Suprapubic skin (tissue), 3 donors: Measurements from ENCODE around the gene SP100.

Experiments used
- POLR2A ChIP-seq, 2 donors: fragments of 450-650 bp; IDR thresholded peaks; one replicate each; pipeline ENCODE4 v1.6.1; 2017; ENCODE audit warnings: antibody characterized with exemption in 2 of 2, mild to moderate bottlenecking in 2 of 2, moderate library complexity in 2 of 2
- TF ChIP-seq, protein P1 (sequence below), 2 donors: fragments of 200-600 bp in 1 of 2; fragments of 450-650 bp in 1 of 2; sonication (generic) in 1 of 2; IDR thresholded peaks; one replicate each; pipeline ENCODE4 v1.5.1; 2016 to 2019; ENCODE audit warnings: antibody characterized with exemption in 2 of 2, mild to moderate bottlenecking in 1 of 2, moderate library complexity in 1 of 2

DNA sequence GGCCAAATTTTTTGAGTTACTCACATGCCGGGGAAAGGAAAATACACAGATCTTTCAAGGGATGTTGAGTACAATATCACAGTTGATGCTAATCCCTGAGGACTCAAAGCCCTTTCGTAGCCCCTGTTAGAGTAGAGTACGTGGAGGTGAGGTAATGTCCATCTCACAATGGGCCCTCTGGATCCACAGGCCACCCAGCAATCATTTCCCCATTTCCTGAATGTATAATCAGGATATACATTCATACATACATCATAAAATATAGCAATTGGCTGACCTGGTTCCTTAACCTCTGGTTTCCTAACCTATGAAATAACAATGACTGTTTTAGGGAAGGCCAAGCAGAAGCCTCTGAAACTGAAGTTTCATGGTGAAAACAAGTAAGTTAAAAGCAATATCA is 10.2 kb upstream of the SP100 start:
- TF ChIP-seq, protein P1, sequence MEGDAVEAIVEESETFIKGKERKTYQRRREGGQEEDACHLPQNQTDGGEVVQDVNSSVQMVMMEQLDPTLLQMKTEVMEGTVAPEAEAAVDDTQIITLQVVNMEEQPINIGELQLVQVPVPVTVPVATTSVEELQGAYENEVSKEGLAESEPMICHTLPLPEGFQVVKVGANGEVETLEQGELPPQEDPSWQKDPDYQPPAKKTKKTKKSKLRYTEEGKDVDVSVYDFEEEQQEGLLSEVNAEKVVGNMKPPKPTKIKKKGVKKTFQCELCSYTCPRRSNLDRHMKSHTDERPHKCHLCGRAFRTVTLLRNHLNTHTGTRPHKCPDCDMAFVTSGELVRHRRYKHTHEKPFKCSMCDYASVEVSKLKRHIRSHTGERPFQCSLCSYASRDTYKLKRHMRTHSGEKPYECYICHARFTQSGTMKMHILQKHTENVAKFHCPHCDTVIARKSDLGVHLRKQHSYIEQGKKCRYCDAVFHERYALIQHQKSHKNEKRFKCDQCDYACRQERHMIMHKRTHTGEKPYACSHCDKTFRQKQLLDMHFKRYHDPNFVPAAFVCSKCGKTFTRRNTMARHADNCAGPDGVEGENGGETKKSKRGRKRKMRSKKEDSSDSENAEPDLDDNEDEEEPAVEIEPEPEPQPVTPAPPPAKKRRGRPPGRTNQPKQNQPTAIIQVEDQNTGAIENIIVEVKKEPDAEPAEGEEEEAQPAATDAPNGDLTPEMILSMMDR (IDR thresholded peaks at IDR 0.05), result no peak
- no peak for TF ChIP-seq POLR2A (IDR thresholded peaks at IDR 0.05)
